Smooth muscle cell (in vitro differentiated cells): ENCODE measurements around the gene APBB1IP. TPM values are rescaled to one million over a fixed set of nuclear protein-coding genes. Genes with fewer than 3 reads are reported as not detected.

Source experiments
- DNase-seq: peaks from one replicate; lab custom pipeline; 2025; ENCODE audit not compliant: unreplicated experiment; lab: John Stamatoyannopoulos, UW
- H2AFZ ChIP-seq: fragments of 200-600 bp; sonication (generic); 2 replicates; pipeline ENCODE4 v1.6.0; 2016; ENCODE audit warnings: antibody characterized with exemption, low read depth, mild to moderate bottlenecking
- H3F3A ChIP-seq: fragments of 200-600 bp; sonication (generic); 2 replicates; pipeline ENCODE4 v1.6.0; 2017; ENCODE audit warnings: antibody characterized with exemption, low read depth
- H3K27ac ChIP-seq: fragments of 200-600 bp; sonication (generic); 2 replicates; pipeline ENCODE4 v1.5.1; 2016; ENCODE audit warnings: low read depth, mild to moderate bottlenecking
- H3K27me3 ChIP-seq: fragments of 200-600 bp; sonication (generic); 2 replicates; pipeline ENCODE4 v1.6.1; 2016; ENCODE audit warnings: low read depth, mild to moderate bottlenecking
- H3K36me3 ChIP-seq: fragments of 200-600 bp; sonication (generic); 2 replicates; pipeline ENCODE4 v1.5.1; 2016; ENCODE audit warnings: low read depth
- H3K4me1 ChIP-seq: fragments of 200-600 bp; sonication (generic); 2 replicates; pipeline ENCODE4 v1.5.1; 2016; ENCODE audit warnings: low read depth
- H3K4me2 ChIP-seq: fragments of 200-600 bp; sonication (generic); 2 replicates; pipeline ENCODE4 v1.6.0; 2016; ENCODE audit warnings: mild to moderate bottlenecking
- H3K4me3 ChIP-seq: fragments of 200-600 bp; sonication (generic); 2 replicates; pipeline ENCODE4 v1.5.1; 2016; ENCODE audit warnings: mild to moderate bottlenecking
- H3K79me2 ChIP-seq: fragments of 200-600 bp; sonication (generic); 2 replicates; pipeline ENCODE4 v1.6.0; 2016; ENCODE audit warnings: low read depth, mild to moderate bottlenecking
- H3K9ac ChIP-seq: fragments of 200-600 bp; sonication (generic); 2 replicates; pipeline ENCODE4 v1.6.0; 2016; ENCODE audit warnings: low read depth
- H3K9me3 ChIP-seq: fragments of 200-600 bp; sonication (generic); replicated peaks from 2 replicates; pipeline ENCODE4 v1.5.1; 2016; ENCODE audit warnings: low read depth
- H4K20me1 ChIP-seq: fragments of 200-600 bp; sonication (generic); 2 replicates; pipeline ENCODE4 v1.6.0; 2016; ENCODE audit warnings: low read depth
- WGBS: methylation state at CpG from one replicate; pipeline ENCODE4 v1.1.7; 2016; ENCODE audit warnings: low lambda C conversion rate; 5-methylcytosine and 5-hydroxymethylcytosine counted together
- polyA plus RNA-seq: library from polyadenylated mRNA; unstranded; fragments of >200 nt; fragmentation: Nextera tagmentation; extraction: Ambion mirVana; gene quantifications from 2 replicates; pipeline ENCODE4 v1.2.1, GENCODE V29; 2016
- total RNA-seq: library from RNA; depleted of rRNA; stranded (reverse); fragments of >200 nt; gene quantifications from 2 replicates; pipeline ENCODE4 v1.2.3, GENCODE V29; 2014
- TF ChIP-seq, protein P1 (sequence below): fragments of 200-600 bp; sonication (generic); IDR thresholded peaks from 2 replicates; pipeline ENCODE4 v1.5.1; 2017; ENCODE audit warnings: borderline replicate concordance, mild to moderate bottlenecking, antibody characterized with exemption; ENCODE audit not compliant: insufficient read depth, poor library complexity, severe bottlenecking

APBB1IP gene
- total and polyA plus RNA-seq, 2 experiments from 2014 or later: 0.36 to 0.39 TPM

DNA sequence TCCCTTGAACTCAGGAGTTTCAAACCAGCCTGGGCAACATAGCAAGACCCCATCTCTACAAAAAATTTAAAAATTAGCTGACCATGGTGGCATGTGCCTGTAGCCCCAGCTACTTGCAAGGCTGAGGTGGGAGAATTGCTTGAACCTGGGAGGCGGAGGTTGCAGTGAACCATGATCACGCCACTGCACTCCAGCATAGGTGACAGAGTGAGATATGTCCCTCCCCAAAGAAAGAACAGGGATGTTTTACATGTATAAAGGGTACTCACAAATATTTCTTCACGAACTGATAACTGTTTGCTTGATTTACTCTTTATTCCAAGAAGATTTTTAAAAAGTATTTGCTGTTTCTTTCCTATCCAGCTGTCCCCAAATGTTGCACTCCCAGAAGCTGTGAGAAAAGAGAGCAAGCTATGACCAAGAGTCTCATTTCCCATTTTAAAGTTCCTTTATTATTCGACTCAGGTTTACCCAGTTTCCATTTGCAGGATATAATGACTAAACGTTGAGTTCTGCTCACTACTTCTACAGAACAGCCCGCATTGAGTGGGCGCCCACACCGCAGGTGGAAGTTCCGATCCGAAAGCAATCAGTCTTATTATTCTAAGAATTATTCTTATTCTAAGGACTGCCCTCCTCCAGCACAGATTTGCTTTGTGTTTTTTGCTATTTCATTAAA, 90.7 kb downstream of the APBB1IP start:
- H3K4me1 ChIP-seq: peaks cover 3% of the 10 kb centered on the region
- H3K4me2 ChIP-seq: no peak overlapping the region
- TF ChIP-seq, protein P1, sequence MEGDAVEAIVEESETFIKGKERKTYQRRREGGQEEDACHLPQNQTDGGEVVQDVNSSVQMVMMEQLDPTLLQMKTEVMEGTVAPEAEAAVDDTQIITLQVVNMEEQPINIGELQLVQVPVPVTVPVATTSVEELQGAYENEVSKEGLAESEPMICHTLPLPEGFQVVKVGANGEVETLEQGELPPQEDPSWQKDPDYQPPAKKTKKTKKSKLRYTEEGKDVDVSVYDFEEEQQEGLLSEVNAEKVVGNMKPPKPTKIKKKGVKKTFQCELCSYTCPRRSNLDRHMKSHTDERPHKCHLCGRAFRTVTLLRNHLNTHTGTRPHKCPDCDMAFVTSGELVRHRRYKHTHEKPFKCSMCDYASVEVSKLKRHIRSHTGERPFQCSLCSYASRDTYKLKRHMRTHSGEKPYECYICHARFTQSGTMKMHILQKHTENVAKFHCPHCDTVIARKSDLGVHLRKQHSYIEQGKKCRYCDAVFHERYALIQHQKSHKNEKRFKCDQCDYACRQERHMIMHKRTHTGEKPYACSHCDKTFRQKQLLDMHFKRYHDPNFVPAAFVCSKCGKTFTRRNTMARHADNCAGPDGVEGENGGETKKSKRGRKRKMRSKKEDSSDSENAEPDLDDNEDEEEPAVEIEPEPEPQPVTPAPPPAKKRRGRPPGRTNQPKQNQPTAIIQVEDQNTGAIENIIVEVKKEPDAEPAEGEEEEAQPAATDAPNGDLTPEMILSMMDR: no peak
- no peaks in the 10 kb centered on the region for H3F3A ChIP-seq
- H2AFZ ChIP-seq: no peak overlapping the region
- H3K4me3 ChIP-seq: no peak overlapping the region
- 87% methylated on average over 10 of the region's 10 CpGs for WGBS
- H3K27me3 ChIP-seq: no peaks in the 10 kb centered on the region
- no peaks in the 10 kb centered on the region for H3K9me3 ChIP-seq
- no peak for DNase-seq
- H3K27ac ChIP-seq: no peak overlapping the region
- no peak overlapping the region for H3K9ac ChIP-seq
- no peaks in the 10 kb centered on the region for H4K20me1 ChIP-seq
- no peaks in the 10 kb centered on the region for H3K36me3 ChIP-seq
- H3K79me2 ChIP-seq: no peaks in the 10 kb centered on the region

DNA sequence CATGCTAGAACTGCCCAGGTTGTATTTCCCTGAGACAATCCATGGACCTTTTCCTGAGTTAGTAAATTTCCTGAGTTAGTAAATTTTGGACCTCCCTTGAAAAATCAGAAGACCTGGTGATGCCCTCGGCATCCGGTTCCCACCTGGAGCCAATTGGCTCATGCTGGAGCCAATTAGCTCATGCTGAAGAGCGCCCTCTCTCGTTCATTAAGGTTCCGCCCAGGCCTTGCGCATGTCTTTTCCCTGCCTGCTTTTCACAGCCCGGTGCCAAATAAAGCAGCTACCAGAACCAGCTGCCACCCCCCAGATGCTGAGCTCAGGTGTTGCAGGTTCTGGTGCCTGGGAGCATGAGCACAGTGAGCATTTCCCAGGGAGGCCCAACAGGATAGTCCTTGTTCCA, 96.2 kb downstream of the APBB1IP start:
- Histone ChIP-seq H3K27ac (no peak overlapping the region), H3K4me1 (no peaks in the 10 kb centered on the region)
- 62% methylated on average over 7 of the region's 7 CpGs for WGBS

DNA sequence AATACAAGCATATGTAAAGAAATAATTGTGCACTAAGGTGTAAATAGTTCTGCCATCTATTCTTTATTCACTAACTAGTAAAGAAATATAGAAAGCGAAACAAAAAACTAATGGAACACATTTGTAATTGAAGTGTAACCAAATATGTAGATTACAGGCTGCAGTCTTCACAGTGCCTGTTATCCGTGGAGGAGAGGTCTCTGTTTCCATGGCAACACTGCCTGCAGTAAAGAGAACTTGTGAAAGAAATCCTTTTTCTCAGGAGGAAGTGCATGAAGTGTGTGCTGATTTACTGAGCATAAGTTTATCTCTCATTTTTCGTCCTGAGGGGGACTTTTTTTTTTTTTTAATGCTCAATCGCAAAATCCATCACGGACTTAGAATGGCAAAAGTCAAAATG, 102.5 kb downstream of the APBB1IP start:
- Histone ChIP-seq H3K9me3 (no peaks in the 10 kb centered on the region), H3K79me2 (no peaks in the 10 kb centered on the region), H3K27me3 (no peaks in the 10 kb centered on the region), H3K4me3 (no peak overlapping the region), H3K4me2 (no peak overlapping the region), H3K9ac (no peak overlapping the region), H3F3A (no peaks in the 10 kb centered on the region), H3K4me1 (peaks cover 4% of the 10 kb centered on the region), H2AFZ (no peak overlapping the region), H4K20me1 (no peaks in the 10 kb centered on the region), H3K36me3 (no peaks in the 10 kb centered on the region), H3K27ac (no peak overlapping the region)
- WGBS: 54% methylated on average over 5 of the region's 5 CpGs
- TF ChIP-seq, protein P1: no peak
- no peak for DNase-seq

More for the DNA sequence above, 96.2 kb downstream of the APBB1IP start:
- H3K4me2 ChIP-seq: no peak overlapping the region
- H3K9me3 ChIP-seq: no peaks in the 10 kb centered on the region
- H4K20me1 ChIP-seq: no peaks in the 10 kb centered on the region
- TF ChIP-seq, protein P1: no peak
- H3K4me3 ChIP-seq: no peak overlapping the region
- no peak overlapping the region for H2AFZ ChIP-seq
- no peak for DNase-seq
- H3F3A ChIP-seq: no peaks in the 10 kb centered on the region
- H3K27me3 ChIP-seq: no peaks in the 10 kb centered on the region
- H3K79me2 ChIP-seq: no peaks in the 10 kb centered on the region
- H3K36me3 ChIP-seq: no peaks in the 10 kb centered on the region
- no peak overlapping the region for H3K9ac ChIP-seq
